Stimulated activated CD8-positive, alpha-beta memory T cell treated with anti-CD3 and anti-CD28 coated beads, Interleukin-7, amount 100 ng/mL, for 24 hours (primary cell): ENCODE data around the gene ASAP2.

Experiments used
- DNase-seq: peaks from one replicate; pipeline ENCODE4 v3.0.0-alpha.2; 2020; ENCODE audit warnings: low read depth

The ASAP2 gene

GRCh38 chr2:9205963-9206948, at the start of gene ASAP2:
Gene ASAP2 (plus strand): TSS chr2:9206812. CDS start chr2:9207105, 293 bp downstream.
- DNase-seq: no peak

GRCh38 chr2:9158786-9159779, 47.5 kb upstream of the ASAP2 start:
- DNase-seq: no peak

GRCh38 chr2:9160732-9161131, 45.9 kb upstream of the ASAP2 start:
- DNase-seq: no peak

DNA sequence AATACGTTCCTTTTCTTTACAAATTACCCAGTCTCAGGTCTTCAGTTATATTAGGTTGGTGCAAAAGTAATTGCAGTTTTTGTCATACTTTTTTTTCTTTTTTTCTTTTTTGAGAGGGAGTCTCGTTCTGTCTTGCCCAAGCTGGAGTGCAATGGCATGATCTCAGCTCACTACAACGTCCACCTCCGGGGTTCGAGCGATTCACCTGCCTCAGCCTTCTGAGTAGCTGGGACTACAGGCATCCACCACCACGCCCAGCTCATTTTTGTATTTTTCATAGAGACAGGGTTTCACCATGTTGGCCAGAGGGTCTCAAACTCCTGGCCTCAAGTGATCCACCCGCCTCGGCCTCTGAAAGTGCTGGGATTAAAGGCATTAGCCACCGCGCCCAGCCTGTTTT, 43.8 kb upstream of the ASAP2 start:
- DNase-seq: no peak

GRCh38 chr2:9163306-9164111, 43.1 kb upstream of the ASAP2 start:
- no peak for DNase-seq

- no peak for DNase-seq
Observed at GRCh38 chr2:9164112-9164608, 42.5 kb upstream of the ASAP2 start.

DNA sequence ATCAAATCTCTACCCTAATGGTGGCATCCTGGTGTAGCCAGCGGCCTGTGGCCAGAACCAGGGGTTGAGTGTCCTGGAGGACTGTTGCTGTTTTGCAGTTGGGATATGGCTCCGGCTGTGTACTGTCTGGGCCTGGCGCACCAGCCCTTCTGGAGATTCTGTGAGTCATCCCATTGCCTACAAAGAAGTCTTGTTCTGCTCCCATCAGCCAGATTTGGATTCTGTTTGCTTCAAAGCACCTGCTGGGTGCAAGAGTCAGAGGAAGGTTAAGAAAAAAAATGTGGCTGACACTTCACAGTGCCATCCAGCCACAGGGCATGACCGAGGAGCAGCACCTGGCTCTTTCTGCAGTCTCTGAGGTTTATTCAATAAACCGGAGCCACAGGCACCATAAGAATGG, 41.0 kb upstream of the ASAP2 start:
- DNase-seq: no peak

GRCh38 chr2:9166579-9167377, 39.8 kb upstream of the ASAP2 start:
- no peak for DNase-seq

GRCh38 chr2:9167718-9168657, 38.6 kb upstream of the ASAP2 start:
- DNase-seq: no peak

DNA sequence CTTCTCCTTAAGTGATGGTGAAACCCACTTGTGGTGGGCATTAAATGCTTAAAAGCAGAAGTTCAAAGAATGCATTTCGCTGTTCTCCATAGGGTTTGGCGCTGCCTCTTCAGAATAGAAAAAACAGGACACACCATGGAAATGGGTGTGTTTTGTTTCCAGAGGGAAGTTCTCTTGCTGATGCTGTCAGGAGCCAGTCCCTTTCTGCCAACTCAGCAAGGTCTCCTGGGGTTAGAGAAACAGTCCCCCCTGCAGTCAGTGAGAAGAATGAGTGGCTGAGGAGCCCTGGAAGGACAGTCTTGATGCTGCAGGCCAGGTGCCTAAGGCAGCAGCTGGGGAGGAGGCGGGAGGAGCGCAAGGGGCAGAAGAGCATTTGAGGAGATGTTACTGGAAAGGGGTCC, 37.8 kb upstream of the ASAP2 start:
- no peak for DNase-seq

- DNase-seq: no peak
Observed at GRCh38 chr2:9169349-9170107, 37.1 kb upstream of the ASAP2 start.

DNA sequence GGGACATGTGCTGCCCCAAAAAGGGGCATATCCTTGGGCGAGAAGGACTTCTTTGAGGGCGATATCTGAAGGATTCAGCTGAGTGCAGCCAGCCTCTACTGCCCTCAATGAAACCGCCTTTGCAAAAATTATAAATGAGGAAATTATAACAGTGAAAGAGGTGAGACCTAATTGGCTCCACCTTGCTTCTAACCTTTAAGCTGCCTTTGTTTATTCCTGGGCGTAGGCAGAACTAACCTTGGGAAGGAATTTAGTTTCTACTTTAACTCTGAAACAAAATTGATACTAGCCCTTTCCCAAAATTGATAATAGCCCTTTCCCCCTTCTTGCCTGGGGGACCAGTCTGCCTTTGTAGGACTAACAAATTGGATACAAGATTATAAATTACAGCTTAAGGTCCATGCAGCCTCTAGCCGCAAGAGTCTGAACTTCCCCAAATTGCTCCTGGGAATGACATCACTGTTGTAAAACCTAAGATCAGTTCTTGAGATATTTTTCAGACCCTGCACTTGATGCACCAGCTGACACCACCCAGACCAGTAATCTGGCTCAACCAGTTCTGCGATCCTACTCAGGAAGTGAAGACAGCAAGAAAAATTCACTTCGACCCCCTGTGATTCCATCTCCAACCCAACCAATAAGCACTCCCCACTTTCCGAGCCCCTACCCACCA, 36.0 kb upstream of the ASAP2 start:
- no peak for DNase-seq

DNA sequence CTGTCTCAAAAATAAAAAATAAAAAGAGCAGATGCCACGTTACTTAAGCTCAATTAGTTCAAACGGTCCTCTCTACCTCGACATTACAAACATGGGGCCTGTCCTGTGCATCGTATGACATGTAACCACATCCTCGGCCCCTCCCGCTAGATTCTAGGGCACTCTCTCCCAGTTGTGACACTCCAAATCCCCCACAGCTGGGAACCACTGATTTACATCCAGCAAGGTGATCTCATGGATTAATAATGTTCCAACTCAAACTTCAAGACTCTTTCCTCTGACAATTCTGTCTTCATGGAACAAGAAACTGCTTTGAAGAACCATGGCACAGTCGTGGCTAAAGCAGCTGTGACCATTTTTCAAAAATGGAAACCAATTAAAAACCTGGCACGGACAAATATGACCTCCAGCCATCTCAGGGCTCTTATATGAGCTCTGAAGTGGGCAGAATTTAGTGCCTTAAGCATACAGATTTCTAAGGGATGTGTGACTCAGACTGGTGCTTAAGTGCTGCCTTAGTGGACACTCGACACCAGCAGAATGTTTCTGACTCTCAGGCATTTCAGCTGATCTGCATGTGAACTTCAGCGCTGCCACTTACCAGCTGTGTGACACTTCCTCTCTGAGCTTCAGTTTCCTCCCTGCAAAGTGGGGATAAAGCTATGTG, 31.7 kb upstream of the ASAP2 start:
- no peak for DNase-seq

DNA sequence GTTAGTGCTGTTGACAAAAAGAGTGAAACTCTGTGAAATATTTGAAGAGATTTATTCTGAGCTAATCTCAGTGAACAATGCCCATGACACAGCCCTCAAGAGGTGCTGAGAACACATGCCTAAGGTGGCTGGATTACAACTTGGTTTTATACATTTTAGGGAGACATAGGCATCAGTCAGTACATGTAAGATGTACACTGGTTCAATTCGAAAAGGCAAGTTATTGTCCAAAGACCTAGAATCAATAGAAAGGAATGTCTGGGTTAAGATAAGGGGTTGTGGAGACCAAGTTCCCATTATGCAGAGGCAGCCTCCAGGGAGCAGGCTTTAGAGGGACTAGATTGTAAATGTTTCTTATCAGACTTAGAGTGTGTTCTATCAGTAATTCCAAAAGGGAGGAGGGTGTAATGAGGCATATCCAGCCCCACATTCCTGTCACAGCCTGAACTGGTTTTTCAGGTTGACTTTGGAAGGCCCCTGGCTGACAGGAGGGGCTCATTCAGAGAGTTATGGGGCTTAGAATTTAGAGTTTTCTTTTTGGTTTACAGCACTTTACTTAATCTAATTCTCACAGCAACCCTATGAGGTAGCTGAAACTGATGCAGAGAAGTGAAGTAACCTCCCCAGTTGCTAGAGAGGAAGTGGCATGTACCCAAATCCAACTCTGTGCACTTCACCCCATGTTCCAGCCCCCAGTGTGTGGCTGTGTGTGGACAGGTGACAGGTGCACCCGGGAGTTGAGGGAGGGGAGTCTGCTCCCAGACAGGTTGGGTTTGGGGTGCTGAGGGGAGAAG, 28.3 kb upstream of the ASAP2 start:
- no peak for DNase-seq

DNA sequence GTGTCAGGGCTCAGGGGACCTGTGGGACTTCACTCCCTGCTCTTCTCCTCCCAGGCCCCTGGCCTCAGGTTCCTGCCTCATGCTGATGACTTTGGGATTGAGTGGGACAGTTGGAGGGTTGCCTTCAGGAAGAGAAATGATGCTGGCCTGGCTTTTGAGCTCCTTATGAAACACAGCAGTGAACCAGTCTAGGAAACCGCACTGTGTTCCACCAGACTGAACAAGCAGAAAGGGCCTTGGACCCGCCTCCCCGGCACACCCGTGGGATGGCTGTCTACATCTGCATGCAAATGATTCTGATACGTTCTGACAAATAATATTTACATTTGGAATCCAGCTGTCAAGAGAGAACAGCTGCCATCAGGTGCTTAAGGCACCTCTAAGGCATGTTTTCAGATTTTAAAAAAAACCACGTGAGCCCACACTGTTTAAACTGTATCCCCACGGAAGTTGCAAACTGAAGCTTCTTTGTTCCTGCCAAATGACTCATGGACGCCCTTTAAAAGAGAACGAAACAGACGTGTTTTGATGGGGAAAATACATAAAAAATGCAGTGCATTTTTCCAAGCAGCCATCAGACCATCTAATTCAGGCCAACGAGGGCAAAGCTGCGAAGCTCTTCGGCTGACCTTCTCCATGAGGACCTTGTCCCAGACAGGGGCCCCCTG, 27.6 kb upstream of the ASAP2 start:
- no peak for DNase-seq

GRCh38 chr2:9179572-9180201, 26.9 kb upstream of the ASAP2 start:
- no peak for DNase-seq
